IPS-18a (cell line): ENCODE measurements around the gene STPG4.

ENCODE experiments used
- H3K27ac ChIP-seq: one replicate; pipeline ENCODE4 v1.5.1; 2013; ENCODE audit warnings: low read length
- H3K27me3 ChIP-seq: one replicate; pipeline ENCODE4 v1.6.1; 2013; ENCODE audit warnings: mild to moderate bottlenecking, low read length; ENCODE audit not compliant: control insufficient read depth, insufficient read depth
- H3K36me3 ChIP-seq: one replicate; pipeline ENCODE4 v1.6.1; 2013; ENCODE audit warnings: low read depth, low read length; ENCODE audit not compliant: control insufficient read depth
- H3K4me1 ChIP-seq: one replicate; pipeline ENCODE4 v1.6.1; 2013; ENCODE audit warnings: low read depth, low read length; ENCODE audit not compliant: control insufficient read depth
- H3K4me3 ChIP-seq: one replicate; pipeline ENCODE4 v1.5.1; 2013; ENCODE audit warnings: low read length
- H3K9ac ChIP-seq: one replicate; pipeline ENCODE4 v1.6.1; 2013; ENCODE audit warnings: mild to moderate bottlenecking, low read length, moderate library complexity
- H3K9me3 ChIP-seq: one replicate; pipeline ENCODE4 v1.6.1; 2013; ENCODE audit warnings: low read depth, low read length; ENCODE audit not compliant: control insufficient read depth

The STPG4 gene

DNA sequence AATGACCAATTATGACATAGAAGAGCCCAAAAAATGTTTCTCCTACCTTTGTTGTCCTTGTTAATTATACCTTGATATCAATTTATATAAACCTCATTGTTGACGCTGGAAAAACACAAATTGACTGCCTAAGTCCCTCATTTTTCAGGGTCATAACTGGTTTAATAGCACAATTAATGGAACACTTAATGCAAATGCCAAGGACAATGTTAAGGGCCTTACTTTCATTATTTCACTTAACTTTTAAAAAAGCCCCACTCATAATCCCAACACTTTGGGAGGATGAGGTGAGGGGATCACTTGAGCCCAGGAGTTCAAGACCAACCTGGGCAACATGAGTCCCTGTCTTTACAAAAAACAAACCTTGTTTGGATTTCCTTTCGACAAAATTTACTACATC, 3.5 kb upstream of the STPG4 start:
- no peak overlapping the region for H3K4me3 ChIP-seq
- peaks cover 50% of the 10 kb centered on the region for H3K36me3 ChIP-seq
- no peaks in the 10 kb centered on the region for H3K27me3 ChIP-seq
- no peaks in the 10 kb centered on the region for H3K9me3 ChIP-seq
- H3K27ac ChIP-seq: no peak overlapping the region
- H3K9ac ChIP-seq: no peak overlapping the region
- H3K4me1 ChIP-seq: no peaks in the 10 kb centered on the region

DNA sequence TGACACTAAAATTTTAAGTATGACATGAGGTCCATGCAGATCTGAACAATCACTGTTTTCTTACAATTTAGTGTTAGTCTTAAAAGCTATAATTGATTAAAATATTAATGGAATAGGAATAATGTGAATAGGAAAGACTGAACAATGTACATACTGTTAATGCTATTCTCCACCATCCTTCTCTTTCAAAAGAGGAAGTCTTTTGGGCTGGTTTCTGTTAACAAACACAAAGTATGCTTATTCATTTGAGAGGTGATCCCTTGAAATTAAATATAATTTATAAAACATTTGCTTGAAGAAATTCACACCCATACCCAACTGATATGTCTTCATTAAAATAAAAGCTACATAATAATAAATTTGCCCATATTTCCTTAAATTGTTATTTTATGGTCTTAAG, 2.3 kb downstream of the STPG4 start:
- H3K9ac ChIP-seq: no peak overlapping the region
- H3K9me3 ChIP-seq: no peaks in the 10 kb centered on the region
- H3K27ac ChIP-seq: no peak overlapping the region
- H3K36me3 ChIP-seq: peaks cover 7% of the 10 kb centered on the region
- H3K4me3 ChIP-seq: no peak overlapping the region
- H3K27me3 ChIP-seq: no peaks in the 10 kb centered on the region
- H3K4me1 ChIP-seq: no peaks in the 10 kb centered on the region

DNA sequence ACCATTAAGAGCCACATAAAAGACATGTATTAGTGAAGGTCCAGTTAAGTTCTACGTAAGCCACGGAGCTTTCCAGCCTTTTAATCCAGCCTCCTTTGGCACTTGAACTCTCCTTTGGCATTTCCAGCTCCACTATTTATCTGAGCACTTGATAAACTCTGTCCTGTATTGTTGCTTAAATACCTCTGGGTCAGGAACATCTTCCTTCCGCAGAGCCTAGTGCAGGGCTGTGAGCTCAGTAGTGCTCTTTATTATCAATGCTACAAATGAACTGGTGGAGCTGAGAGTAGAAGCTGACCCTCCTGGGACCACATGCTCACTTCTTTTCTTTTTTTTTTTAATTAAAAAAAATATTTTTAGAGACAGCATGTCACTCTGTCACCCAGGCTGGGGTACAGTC, 4.9 kb downstream of the STPG4 start:
- Histone ChIP-seq H3K9ac (no peak overlapping the region), H3K9me3 (no peaks in the 10 kb centered on the region), H3K27ac (no peak overlapping the region), H3K36me3 (peaks cover 7% of the 10 kb centered on the region), H3K27me3 (no peaks in the 10 kb centered on the region), H3K4me1 (no peaks in the 10 kb centered on the region), H3K4me3 (no peak overlapping the region)

DNA sequence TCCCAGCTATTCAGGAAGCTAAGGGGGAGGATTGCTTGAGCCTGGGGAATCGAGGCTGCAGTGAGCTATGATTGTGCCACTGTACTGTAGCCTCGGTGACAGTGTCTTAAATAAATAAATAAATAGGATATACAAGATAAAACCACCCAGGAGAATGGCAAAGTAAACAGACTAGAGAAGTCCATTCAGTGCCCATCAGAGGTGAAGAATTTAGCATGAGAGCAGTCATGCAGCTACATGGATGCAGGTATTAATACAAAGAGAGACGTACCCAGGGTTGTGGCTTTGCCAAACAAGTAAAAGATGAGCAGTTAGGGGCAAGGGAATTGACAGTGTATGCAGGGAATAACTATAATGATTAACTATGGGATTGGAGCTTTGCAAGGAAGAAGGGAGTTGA, 8.1 kb downstream of the STPG4 start:
- Histone ChIP-seq H3K4me1 (no peaks in the 10 kb centered on the region), H3K9ac (no peak overlapping the region), H3K36me3 (peaks cover 7% of the 10 kb centered on the region), H3K4me3 (no peak overlapping the region), H3K9me3 (no peaks in the 10 kb centered on the region), H3K27me3 (no peaks in the 10 kb centered on the region), H3K27ac (no peak overlapping the region)

DNA sequence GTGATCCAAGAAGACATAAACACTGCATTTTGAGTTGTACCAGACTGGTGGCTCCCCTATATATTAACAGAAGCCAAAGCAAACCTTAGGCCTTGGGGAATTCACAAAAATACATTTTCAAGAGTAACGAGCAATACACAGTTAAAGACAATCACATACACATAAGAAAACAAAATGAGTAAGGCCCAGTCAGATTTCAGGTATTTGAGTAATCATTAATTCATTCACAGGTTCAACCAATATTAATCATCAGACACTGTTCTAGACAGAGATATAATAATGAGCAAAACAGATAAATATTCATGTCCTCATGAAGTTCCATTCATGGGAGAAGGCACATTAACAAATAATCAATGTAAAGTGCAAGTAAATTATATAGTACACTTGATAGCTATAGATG, 9.6 kb downstream of the STPG4 start:
- Histone ChIP-seq H3K36me3 (peaks cover 12% of the 10 kb centered on the region), H3K27me3 (no peaks in the 10 kb centered on the region), H3K9ac (no peak overlapping the region), H3K27ac (no peak overlapping the region), H3K4me1 (no peaks in the 10 kb centered on the region), H3K4me3 (no peak overlapping the region), H3K9me3 (no peaks in the 10 kb centered on the region)

DNA sequence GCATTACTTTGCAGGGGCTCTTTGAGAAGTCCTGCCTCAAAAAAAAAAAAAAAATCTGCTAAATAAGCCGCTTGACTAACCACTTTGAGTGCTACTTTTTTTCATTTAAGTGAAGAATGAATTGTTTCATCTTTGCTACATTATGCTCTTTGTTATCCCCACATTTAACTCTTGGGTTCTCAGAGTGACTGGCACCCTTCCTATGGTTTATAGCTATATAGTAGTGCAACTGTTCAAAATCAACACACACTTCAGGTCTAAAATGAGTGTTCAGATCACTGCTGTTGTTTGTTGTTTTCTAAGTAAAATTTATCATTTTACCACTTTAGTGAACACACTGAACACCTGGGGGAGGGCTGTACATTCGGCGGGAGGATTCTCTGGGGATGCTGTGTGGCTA, 13.6 kb downstream of the STPG4 start:
- Histone ChIP-seq H3K27ac (no peak overlapping the region), H3K36me3 (peaks cover 4% of the 10 kb centered on the region), H3K9ac (no peak overlapping the region), H3K4me3 (no peak overlapping the region), H3K9me3 (no peaks in the 10 kb centered on the region), H3K27me3 (no peaks in the 10 kb centered on the region), H3K4me1 (no peaks in the 10 kb centered on the region)

DNA sequence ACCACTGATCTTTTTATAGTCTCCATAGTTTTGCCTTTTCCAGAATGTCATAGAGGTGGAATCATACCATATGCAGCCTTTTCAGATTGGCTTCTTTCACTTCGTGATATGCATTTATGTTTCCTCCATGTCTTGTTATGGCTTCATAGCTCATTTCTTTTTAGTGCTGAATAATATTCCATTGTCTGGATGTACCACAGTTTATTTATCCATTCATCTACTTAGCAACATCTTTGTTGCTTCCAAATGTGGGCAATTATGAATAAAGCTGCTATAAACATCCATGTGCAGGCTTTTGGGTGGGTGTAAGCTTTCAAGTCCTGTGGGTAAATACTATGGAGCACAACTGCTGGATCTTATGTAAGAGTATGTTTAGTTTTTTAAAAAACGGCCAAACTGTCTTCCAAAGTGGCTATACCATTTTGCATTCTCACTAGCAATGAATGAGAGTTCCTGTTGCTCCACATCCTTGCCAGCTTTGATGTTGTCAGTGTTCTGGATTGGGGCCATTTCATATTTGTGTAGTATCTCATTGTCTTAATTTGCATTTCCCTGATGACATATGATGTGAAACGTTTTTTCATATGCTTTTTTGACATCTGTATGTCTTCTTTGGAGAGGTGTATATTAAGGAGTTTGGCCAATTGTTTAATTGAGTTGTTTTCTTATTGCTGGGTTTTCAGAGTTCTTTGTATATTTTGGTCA, 20.6 kb downstream of the STPG4 start:
- Histone ChIP-seq H3K4me1 (peaks cover 3% of the 10 kb centered on the region), H3K9ac (no peak overlapping the region), H3K27ac (no peak overlapping the region), H3K4me3 (no peak overlapping the region), H3K36me3 (no peaks in the 10 kb centered on the region), H3K27me3 (no peaks in the 10 kb centered on the region), H3K9me3 (no peaks in the 10 kb centered on the region)

DNA sequence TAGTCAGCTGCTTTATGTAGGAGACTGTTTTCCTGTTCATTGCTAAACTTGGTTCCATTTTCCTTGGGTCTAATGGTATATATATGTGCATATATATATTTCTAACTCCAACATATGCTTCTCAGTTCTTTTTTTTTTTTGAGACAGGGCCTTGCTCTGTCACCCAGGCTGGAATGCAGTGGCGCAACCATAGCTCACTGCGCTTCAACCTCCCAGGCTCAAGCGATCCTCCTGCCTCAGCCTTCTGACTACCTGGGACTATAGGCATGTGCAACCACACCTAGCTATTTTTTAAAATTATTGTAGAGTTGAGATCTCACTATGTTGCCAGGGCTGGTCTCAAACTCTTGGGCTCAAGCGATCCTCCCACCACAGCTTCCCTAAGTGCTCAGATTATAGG, 22.1 kb downstream of the STPG4 start:
- no peak overlapping the region for H3K27ac ChIP-seq
- H3K4me1 ChIP-seq: peaks cover 8% of the 10 kb centered on the region
- no peak overlapping the region for H3K4me3 ChIP-seq
- no peaks in the 10 kb centered on the region for H3K36me3 ChIP-seq
- no peaks in the 10 kb centered on the region for H3K9me3 ChIP-seq
- no peaks in the 10 kb centered on the region for H3K27me3 ChIP-seq
- no peak overlapping the region for H3K9ac ChIP-seq

DNA sequence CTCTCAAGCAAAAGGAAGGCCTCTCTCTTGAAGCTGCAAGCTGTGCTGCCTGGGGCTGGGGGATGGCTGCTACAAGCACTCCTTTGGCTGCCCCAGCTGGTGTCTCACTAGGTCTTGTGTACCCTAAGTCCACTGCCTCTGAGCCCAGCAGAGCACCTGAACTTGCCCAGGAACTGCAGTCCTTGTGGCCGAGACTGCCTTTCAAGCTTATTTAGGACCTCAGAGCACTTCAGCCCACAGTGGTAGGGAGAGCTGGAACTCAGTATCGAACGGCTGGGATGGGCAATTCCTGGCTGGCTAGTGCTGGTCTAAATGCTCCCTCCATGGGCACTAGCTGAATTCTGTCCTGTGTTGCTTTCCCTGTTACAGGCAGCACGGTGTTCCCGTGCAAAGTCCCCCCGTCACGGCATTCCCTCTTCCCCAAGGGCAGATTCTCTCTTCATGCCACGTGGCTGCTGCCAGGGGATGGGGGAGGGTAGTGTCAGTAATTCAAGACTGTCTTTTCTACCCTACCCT, 25.9 kb downstream of the STPG4 start:
- H3K36me3 ChIP-seq: no peaks in the 10 kb centered on the region
- H3K9ac ChIP-seq: no peak overlapping the region
- H3K27ac ChIP-seq: no peak overlapping the region
- H3K4me3 ChIP-seq: no peak overlapping the region
- H3K4me1 ChIP-seq: peaks cover 8% of the 10 kb centered on the region
- H3K9me3 ChIP-seq: no peaks in the 10 kb centered on the region
- no peaks in the 10 kb centered on the region for H3K27me3 ChIP-seq

DNA sequence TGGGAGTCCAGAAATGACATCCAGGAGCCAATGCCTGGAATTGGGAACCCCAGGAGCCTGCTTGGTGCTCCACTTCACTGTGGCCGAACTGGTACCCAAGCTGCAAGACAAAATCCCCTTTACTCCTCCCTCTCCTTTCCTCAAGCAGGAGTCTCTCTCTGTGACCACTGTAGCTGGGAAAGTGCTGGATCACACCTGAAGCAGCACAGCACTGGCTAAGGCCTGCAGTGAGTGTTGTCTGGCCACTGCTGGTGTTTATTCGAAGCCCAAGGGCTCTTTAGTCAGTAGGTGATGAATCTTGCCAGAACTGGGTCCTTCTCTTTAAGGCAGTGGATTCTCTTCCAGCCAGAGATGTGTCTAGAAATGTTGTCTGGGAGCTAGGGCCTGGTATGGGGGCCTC, 26.4 kb downstream of the STPG4 start:
- Histone ChIP-seq H3K4me3 (no peak overlapping the region), H3K9ac (no peak overlapping the region), H3K36me3 (no peaks in the 10 kb centered on the region), H3K9me3 (no peaks in the 10 kb centered on the region), H3K27ac (no peak overlapping the region), H3K27me3 (no peaks in the 10 kb centered on the region), H3K4me1 (peaks cover 8% of the 10 kb centered on the region)

DNA sequence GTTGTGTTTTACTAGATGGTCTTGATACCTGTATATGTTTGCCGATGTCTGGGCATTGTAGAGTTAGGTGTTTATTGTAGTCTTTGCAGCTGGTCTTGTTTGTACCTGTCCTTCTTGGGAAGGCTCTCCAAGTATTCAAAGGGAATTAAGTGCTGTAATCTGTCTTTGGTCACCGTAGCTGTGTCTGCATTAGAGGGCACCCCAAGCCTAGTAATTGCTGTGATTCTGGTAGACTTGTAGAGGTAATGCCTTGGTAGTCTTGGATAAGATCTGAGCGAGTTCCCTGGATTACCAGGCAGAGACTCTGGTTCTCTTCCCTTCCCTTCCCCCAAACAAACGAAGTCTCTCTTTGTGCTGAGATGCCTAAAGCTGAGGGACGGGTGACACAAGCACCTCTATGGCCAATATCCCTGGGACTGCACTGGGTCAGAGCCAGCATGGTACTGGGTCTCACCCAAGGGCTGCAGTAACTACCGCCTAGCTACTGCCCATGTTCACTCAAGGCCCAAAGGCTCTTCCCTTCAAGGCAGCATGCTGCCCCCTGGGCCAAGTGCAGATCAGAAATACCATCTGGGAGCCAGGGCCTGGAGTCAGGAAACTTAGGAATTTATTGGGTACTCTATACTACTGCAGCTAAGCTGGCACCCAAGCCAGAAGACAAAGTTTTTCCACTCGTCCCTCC, 27.1 kb downstream of the STPG4 start:
- no peaks in the 10 kb centered on the region for H3K27me3 ChIP-seq
- no peaks in the 10 kb centered on the region for H3K36me3 ChIP-seq
- no peak overlapping the region for H3K9ac ChIP-seq
- H3K27ac ChIP-seq: no peak overlapping the region
- peaks cover 8% of the 10 kb centered on the region for H3K4me1 ChIP-seq
- no peaks in the 10 kb centered on the region for H3K9me3 ChIP-seq
- H3K4me3 ChIP-seq: no peak overlapping the region

DNA sequence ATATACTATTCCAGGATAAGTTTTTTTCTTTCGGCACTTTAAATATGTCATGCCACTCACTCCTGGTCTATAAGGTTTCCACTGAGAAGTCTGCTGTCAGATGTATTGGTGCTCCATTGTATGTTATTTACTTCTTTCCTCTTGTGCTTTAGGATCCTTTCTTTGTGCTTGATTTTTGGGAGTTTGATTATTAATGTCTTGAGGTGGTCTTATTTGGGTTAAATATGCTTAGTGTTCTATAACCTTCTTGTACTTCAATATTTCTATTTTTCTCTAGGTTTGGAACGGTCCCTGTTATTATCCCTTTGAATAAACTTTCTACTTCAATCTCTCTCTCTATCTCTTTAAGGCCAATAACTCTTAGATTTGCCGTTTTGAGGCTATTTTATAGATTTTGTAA, 28.3 kb downstream of the STPG4 start:
- Histone ChIP-seq H3K27me3 (no peaks in the 10 kb centered on the region), H3K4me3 (no peak overlapping the region), H3K9ac (no peak overlapping the region), H3K27ac (no peak overlapping the region), H3K4me1 (peaks cover 8% of the 10 kb centered on the region), H3K9me3 (no peaks in the 10 kb centered on the region), H3K36me3 (no peaks in the 10 kb centered on the region)
